Muscle of leg (tissue), 11 donors: Measurements from ENCODE around the gene GLIS2. TPM values are rescaled to one million over a fixed set of nuclear protein-coding genes. Genes with fewer than 3 reads are reported as not detected.

ENCODE experiments used
- DNase-seq: peaks from one replicate; pipeline ENCODE4 v3.0.0; 2013
- H3K27ac ChIP-seq: one replicate; pipeline ENCODE4 v1.5.1; 2013; ENCODE audit warnings: mild to moderate bottlenecking, low read length, control low read depth
- H3K27me3 ChIP-seq: one replicate; pipeline ENCODE4 v1.6.1; 2013; ENCODE audit warnings: low read length; ENCODE audit not compliant: control insufficient read depth, insufficient read depth
- H3K36me3 ChIP-seq: one replicate; pipeline ENCODE4 v1.6.1; 2013; ENCODE audit warnings: low read length; ENCODE audit not compliant: control insufficient read depth, insufficient read depth
- H3K4me1 ChIP-seq: one replicate; pipeline ENCODE4 v1.6.1; 2013; ENCODE audit warnings: low read length; ENCODE audit not compliant: control insufficient read depth, insufficient read depth
- H3K4me3 ChIP-seq: one replicate; pipeline ENCODE4 v1.5.1; 2013; ENCODE audit warnings: low read length, control low read depth
- H3K9me3 ChIP-seq: replicated peaks from 2 replicates; pipeline ENCODE4 v1.6.1; 2013; ENCODE audit warnings: low read depth, low read length; ENCODE audit not compliant: control insufficient read depth
- WGBS: methylation state at CpG from one replicate; pipeline ENCODE4 v1.1.5; 2013; ENCODE audit warnings: missing lambda C conversion rate; ENCODE audit not compliant: insufficient coverage; 5-methylcytosine and 5-hydroxymethylcytosine counted together
- polyA plus RNA-seq, 8 donors: library from polyadenylated mRNA; unstranded; fragments of 120-200 nt; gene quantifications; one replicate each; pipeline versions ENCODE4 v1.2.1 to v1.2.3, GENCODE V29; 2013; ENCODE audit warnings: inconsistent platforms in 1 of 8, low replicate concordance in 1 of 8; ENCODE audit not compliant: insufficient read length in 8 of 8, insufficient read depth in 1 of 8
- total RNA-seq: library from RNA; stranded (reverse); fragments of 120-200 nt; gene quantifications from one replicate; pipeline ENCODE4 v1.2.4, GENCODE V29; 2013

The GLIS2 gene
- total and polyA plus RNA-seq, 9 donors: 6.5 to 30.1 (median 25.5) TPM

GRCh38 chr16:4376126-4376892, 60.4 kb downstream of the GLIS2 start:
- Histone ChIP-seq H3K27me3 (peaks cover 5% of the 10 kb centered on the region), H3K4me3 (peak overlapping the region; percentile 8), H3K4me1 (peaks cover 86% of the 10 kb centered on the region), H3K36me3 (peaks cover 17% of the 10 kb centered on the region), H3K27ac (peak overlapping the region; percentile 85), H3K9me3 (no peaks in the 10 kb centered on the region)
- 10% methylated on average over 22 of the region's 31 CpGs for WGBS
- DNase-seq: peak; percentile 90

- Histone ChIP-seq H3K9me3 (no peaks in the 10 kb centered on the region), H3K4me1 (peaks cover 91% of the 10 kb centered on the region), H3K27me3 (peaks cover 3% of the 10 kb centered on the region), H3K4me3 (no peak overlapping the region), H3K36me3 (peaks cover 23% of the 10 kb centered on the region), H3K27ac (peak overlapping the region; percentile 85)
- WGBS: 60% methylated on average over 11 of the region's 27 CpGs
- DNase-seq: no peak
These were observed 61.2 kb downstream of the GLIS2 start for GRCh38 chr16:4376893-4377572.

GRCh38 chr16:4377573-4378154, 61.8 kb downstream of the GLIS2 start:
- DNase-seq: no peak
- peaks cover 90% of the 10 kb centered on the region for H3K4me1 ChIP-seq
- H3K36me3 ChIP-seq: peaks cover 29% of the 10 kb centered on the region
- H3K4me3 ChIP-seq: no peak overlapping the region
- no peaks in the 10 kb centered on the region for H3K9me3 ChIP-seq
- H3K27ac ChIP-seq: no peak overlapping the region
- WGBS: 53% methylated on average over 6 of the region's 12 CpGs
- H3K27me3 ChIP-seq: no peaks in the 10 kb centered on the region

GRCh38 chr16:4378161-4378666, 62.3 kb downstream of the GLIS2 start:
- Histone ChIP-seq H3K9me3 (no peaks in the 10 kb centered on the region), H3K4me1 (peaks cover 89% of the 10 kb centered on the region)
- no peak for DNase-seq

GRCh38 chr16:4378999-4379690, 63.3 kb downstream of the GLIS2 start:
- Histone ChIP-seq H3K4me3 (no peak overlapping the region), H3K4me1 (peaks cover 90% of the 10 kb centered on the region), H3K36me3 (peaks cover 40% of the 10 kb centered on the region), H3K27ac (peak overlapping the region; percentile 42), H3K27me3 (no peaks in the 10 kb centered on the region), H3K9me3 (no peaks in the 10 kb centered on the region)
- DNase-seq: peak; percentile 4
- 78% methylated on average over 16 of the region's 21 CpGs for WGBS

More at GRCh38 chr16:4378161-4378666, 62.3 kb downstream of the GLIS2 start:
- peaks cover 33% of the 10 kb centered on the region for H3K36me3 ChIP-seq
- no peak overlapping the region for H3K4me3 ChIP-seq
- H3K27ac ChIP-seq: peak overlapping the region; percentile 21
- H3K27me3 ChIP-seq: no peaks in the 10 kb centered on the region
- 39% methylated on average over 14 of the region's 15 CpGs for WGBS

GRCh38 chr16:4380119-4381063, 64.5 kb downstream of the GLIS2 start:
- Histone ChIP-seq H3K9me3 (no peaks in the 10 kb centered on the region), H3K27me3 (no peaks in the 10 kb centered on the region), H3K36me3 (peaks cover 43% of the 10 kb centered on the region), H3K4me3 (no peak overlapping the region), H3K27ac (peak overlapping the region; percentile 75), H3K4me1 (peaks cover 90% of the 10 kb centered on the region)
- peak; percentile 91 for DNase-seq
- 61% methylated on average over 24 of the region's 26 CpGs for WGBS

- WGBS: 79% methylated on average over 59 of the region's 59 CpGs
- Histone ChIP-seq H3K36me3 (peaks cover 41% of the 10 kb centered on the region), H3K27me3 (no peaks in the 10 kb centered on the region), H3K27ac (peak overlapping the region; percentile 1), H3K4me3 (no peak overlapping the region), H3K4me1 (peaks cover 90% of the 10 kb centered on the region), H3K9me3 (no peaks in the 10 kb centered on the region)
- DNase-seq: peak; percentile 66
These were observed 65.4 kb downstream of the GLIS2 start for GRCh38 chr16:4381072-4381934.

- Histone ChIP-seq H3K9me3 (no peaks in the 10 kb centered on the region), H3K4me3 (no peak overlapping the region), H3K27me3 (no peaks in the 10 kb centered on the region), H3K27ac (peak overlapping the region; percentile 1), H3K4me1 (peaks cover 91% of the 10 kb centered on the region), H3K36me3 (peaks cover 45% of the 10 kb centered on the region)
- DNase-seq: no peak
- WGBS: 88% methylated on average over 51 of the region's 55 CpGs
These were observed 66.3 kb downstream of the GLIS2 start for GRCh38 chr16:4381935-4382794.
